ENCODE measurements around the gene SRXN1.

SRXN1 gene

DNA sequence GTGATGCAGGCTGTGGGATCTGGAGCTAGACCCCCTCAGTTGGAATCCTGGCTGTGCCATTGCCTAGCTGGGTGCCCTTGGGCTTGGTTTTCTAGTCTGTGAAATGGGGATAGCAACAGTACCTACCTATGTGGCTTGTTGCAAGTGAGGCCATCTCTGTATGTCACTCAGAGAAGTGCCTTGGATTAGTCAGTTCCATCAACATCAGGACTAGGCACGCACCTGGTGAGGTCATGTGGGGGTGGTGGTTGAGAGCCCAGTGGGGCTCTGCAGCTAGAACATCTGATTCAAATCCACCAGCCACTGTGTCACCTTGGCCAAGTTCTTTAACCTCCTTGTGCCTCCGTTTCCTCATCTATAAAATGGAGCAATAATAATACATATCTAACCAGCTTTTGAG is 55.4 kb downstream of the SRXN1 start:
- H3K27ac ChIP-seq: no peak overlapping the region
- DNase-seq (ENCODE audit: low spot score): no peak
- TF ChIP-seq, protein P1, sequence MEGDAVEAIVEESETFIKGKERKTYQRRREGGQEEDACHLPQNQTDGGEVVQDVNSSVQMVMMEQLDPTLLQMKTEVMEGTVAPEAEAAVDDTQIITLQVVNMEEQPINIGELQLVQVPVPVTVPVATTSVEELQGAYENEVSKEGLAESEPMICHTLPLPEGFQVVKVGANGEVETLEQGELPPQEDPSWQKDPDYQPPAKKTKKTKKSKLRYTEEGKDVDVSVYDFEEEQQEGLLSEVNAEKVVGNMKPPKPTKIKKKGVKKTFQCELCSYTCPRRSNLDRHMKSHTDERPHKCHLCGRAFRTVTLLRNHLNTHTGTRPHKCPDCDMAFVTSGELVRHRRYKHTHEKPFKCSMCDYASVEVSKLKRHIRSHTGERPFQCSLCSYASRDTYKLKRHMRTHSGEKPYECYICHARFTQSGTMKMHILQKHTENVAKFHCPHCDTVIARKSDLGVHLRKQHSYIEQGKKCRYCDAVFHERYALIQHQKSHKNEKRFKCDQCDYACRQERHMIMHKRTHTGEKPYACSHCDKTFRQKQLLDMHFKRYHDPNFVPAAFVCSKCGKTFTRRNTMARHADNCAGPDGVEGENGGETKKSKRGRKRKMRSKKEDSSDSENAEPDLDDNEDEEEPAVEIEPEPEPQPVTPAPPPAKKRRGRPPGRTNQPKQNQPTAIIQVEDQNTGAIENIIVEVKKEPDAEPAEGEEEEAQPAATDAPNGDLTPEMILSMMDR (IDR thresholded peaks at IDR 0.05): no peak
- no peak overlapping the region for H3K4me3 ChIP-seq
